Mucosa of stomach (tissue), 1 donor: ENCODE data around the gene RPL29.
"Not testable (repeated sequence)": the region's sequence is repeated elsewhere in the genome, so short reads cannot be mapped to it uniquely, and the experiment has no call there.

Experiments used
- H3K27me3 ChIP-seq: one replicate; pipeline ENCODE4 v1.7.0; 2013; ENCODE audit warnings: mild to moderate bottlenecking, low read length; ENCODE audit not compliant: control insufficient read depth, insufficient read depth
- H3K36me3 ChIP-seq: one replicate; pipeline ENCODE4 v1.7.0; 2013; ENCODE audit warnings: low read length; ENCODE audit not compliant: control insufficient read depth, insufficient read depth
- H3K4me1 ChIP-seq: one replicate; pipeline ENCODE4 v1.7.0; 2013; ENCODE audit warnings: mild to moderate bottlenecking, low read length; ENCODE audit not compliant: control insufficient read depth, insufficient read depth
- H3K4me3 ChIP-seq: one replicate; pipeline ENCODE4 v1.7.0; 2013; ENCODE audit warnings: low read length
- H3K9ac ChIP-seq: one replicate; pipeline ENCODE4 v1.7.0; 2013; ENCODE audit warnings: mild to moderate bottlenecking, low read length, moderate library complexity
- H3K9me3 ChIP-seq: one replicate; pipeline ENCODE4 v1.7.0; 2013; ENCODE audit warnings: mild to moderate bottlenecking, low read length, moderate library complexity; ENCODE audit not compliant: control insufficient read depth
- donor health status: Pancreatic carcinoma.

Gene RPL29

GRCh38 chr3:51995346-51996163 lies at the start of gene RPL29:
TSS of gene RPL29 (minus strand) at chr3:51995895. CDS start at chr3:51995461, 434 bp downstream.
- Histone ChIP-seq H3K27me3 (no peaks in the 10 kb centered on the region), H3K36me3 (peaks cover 4% of the 10 kb centered on the region), H3K9ac (peak within 1 kb of the TSS; percentile 99), H3K4me1 (peaks cover 16% of the 10 kb centered on the region), H3K4me3 (peak within 1 kb of the TSS; percentile 93), H3K9me3 (no peaks in the 10 kb centered on the region)

DNA sequence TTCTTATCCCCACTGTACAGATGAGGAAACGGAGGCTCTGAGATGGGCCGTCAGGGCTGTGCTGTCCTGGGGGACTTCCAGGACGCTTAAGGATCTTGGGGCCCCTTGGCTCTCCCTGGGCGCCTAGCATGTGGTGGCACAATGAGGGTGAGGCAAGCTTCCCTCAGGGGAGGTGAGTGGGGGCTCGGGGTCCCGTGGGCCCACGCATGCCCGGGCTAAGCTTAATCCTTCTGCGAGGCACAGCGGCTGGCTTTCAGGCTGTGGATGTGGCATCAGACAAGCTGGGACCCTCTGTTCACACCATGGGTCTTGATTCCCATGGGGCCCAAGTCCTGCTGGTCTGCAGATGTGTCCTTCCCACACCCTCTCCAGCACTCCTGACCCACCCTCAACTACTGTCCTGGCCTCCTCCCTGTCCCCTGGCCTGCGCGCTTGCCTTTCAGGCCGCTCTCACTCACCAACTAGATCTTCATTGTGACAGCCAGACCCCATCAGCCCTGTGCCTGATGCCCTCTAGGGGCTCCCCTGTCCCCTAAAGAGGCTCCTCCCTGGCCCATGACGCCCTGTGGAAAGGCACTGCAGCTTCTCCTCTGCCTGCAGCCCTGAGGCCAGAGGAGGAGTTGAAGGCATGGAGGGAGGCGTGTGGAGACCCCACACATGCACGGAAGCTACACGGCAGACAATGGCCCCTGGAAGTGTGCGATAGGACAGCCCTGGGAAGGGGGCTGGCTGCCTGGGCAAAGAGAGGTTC lies 49.3 kb upstream of the RPL29 start:
- H3K4me3 ChIP-seq = no peak overlapping the region
- no peaks in the 10 kb centered on the region for H3K9me3 ChIP-seq
- H3K4me1 ChIP-seq = peaks cover 38% of the 10 kb centered on the region
- peaks cover 6% of the 10 kb centered on the region for H3K27me3 ChIP-seq
- no peak overlapping the region for H3K9ac ChIP-seq
- H3K36me3 ChIP-seq = peaks cover 5% of the 10 kb centered on the region

DNA sequence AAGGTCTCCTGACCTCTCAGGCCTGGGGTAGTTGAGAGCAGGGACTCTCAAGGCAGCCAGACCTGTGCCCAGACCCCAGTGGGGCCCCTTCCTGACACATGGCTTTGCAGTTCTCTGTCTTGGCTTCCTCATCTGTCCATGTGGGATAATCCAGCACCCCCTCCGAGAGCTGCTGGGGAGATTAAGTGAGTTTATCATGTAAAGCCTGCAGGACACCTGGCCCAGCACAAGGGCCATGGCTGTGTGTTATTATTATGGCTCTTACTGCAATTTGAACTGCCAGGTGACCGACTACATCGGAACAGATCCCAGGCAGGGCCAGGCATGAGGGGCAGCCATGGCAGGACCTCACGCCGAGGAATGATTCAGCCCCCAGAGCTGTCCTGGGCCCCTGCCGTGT lies 48.1 kb upstream of the RPL29 start:
- Histone ChIP-seq H3K4me1 (peaks cover 45% of the 10 kb centered on the region), H3K27me3 (peaks cover 9% of the 10 kb centered on the region), H3K36me3 (no peaks in the 10 kb centered on the region), H3K4me3 (no peak overlapping the region), H3K9me3 (no peaks in the 10 kb centered on the region), H3K9ac (no peak overlapping the region)

DNA sequence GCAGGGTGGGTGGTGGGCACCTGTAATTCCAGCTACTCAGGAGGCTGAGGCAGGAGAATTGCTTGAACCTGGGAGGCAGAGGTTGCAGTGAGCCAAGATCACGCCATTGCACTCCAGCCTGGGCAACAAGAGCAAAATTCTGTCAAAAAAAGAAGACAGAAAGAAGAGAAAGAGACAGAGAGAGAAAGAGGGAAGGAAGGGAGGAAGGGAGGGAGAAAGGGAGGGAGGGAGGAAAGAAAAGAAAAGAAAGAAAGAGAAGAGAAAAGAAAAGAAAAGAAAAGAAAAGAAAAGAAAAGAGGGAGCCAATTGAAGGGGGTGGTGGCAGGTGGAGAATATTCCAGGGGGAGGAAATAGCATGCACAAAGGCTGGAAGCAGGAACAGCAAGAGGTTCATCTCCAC lies 47.3 kb upstream of the RPL29 start:
- not testable (repeated sequence) for H3K36me3 ChIP-seq, H3K9me3 ChIP-seq, H3K4me3 ChIP-seq, H3K27me3 ChIP-seq, H3K9ac ChIP-seq
- H3K4me1 ChIP-seq = peaks cover 41% of the 10 kb centered on the region

GRCh38 chr3:52041118-52041731 lies 45.5 kb upstream of the RPL29 start:
- H3K9me3 ChIP-seq = no peaks in the 10 kb centered on the region
- no peaks in the 10 kb centered on the region for H3K36me3 ChIP-seq
- H3K4me3 ChIP-seq = no peak overlapping the region
- H3K27me3 ChIP-seq = peaks cover 9% of the 10 kb centered on the region
- no peak overlapping the region for H3K9ac ChIP-seq
- peaks cover 23% of the 10 kb centered on the region for H3K4me1 ChIP-seq

DNA sequence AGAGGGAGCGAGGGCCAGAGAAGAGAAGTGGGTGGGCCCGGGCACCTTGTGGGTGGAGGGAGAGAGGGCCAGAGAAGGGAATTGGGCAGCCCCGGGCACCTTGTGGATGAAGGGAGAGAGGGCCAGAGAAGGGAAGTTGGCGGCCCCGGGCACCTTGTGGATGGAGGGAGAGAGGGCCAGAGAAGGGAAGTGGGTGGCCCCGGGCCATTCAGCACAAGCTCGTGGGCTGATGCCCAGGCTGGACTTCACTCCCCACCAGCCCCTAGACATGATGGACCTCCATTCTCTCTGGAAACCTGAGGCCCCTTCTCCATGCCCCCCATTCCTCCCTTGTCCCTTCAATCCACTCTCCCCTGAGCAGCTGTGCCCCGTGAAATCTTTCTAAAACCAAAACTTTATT lies 44.9 kb upstream of the RPL29 start:
- Histone ChIP-seq H3K9ac (peak overlapping the region; percentile 15), H3K27me3 (peaks cover 9% of the 10 kb centered on the region), H3K4me3 (no peak overlapping the region), H3K4me1 (peaks cover 19% of the 10 kb centered on the region), H3K36me3 (no peaks in the 10 kb centered on the region), H3K9me3 (no peaks in the 10 kb centered on the region)

GRCh38 chr3:52039846-52040245 lies 44.2 kb upstream of the RPL29 start:
- Histone ChIP-seq H3K36me3 (no peaks in the 10 kb centered on the region), H3K9me3 (no peaks in the 10 kb centered on the region), H3K4me3 (no peak overlapping the region), H3K27me3 (peaks cover 9% of the 10 kb centered on the region), H3K4me1 (peaks cover 19% of the 10 kb centered on the region), H3K9ac (peak overlapping the region; percentile 15)

DNA sequence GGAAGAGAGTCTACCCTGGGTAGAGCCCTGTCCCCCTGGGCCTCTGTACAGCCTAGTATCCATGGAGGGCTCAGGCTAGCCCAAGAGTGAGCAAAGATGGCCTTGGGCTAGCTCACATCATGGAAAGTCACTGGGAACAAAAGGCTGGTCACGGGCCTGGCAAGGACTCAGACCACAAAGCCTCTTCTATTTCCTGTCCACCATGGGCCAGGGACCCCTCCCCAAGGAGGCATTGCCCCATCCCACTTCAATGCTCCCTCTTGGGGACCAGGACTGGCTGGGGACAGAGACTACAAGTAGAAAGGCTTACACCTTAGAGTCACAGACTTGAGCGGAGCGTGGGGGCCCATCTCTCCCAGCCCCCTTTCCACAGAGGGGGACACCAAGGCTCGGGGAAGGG lies 43.7 kb upstream of the RPL29 start:
- H3K4me1 ChIP-seq = peaks cover 19% of the 10 kb centered on the region
- no peaks in the 10 kb centered on the region for H3K36me3 ChIP-seq
- no peak overlapping the region for H3K9ac ChIP-seq
- no peaks in the 10 kb centered on the region for H3K9me3 ChIP-seq
- peaks cover 9% of the 10 kb centered on the region for H3K27me3 ChIP-seq
- no peak overlapping the region for H3K4me3 ChIP-seq

- no peaks in the 10 kb centered on the region for H3K36me3 ChIP-seq
- H3K9ac ChIP-seq = no peak overlapping the region
- peaks cover 9% of the 10 kb centered on the region for H3K27me3 ChIP-seq
- H3K4me1 ChIP-seq = peaks cover 19% of the 10 kb centered on the region
- no peak overlapping the region for H3K4me3 ChIP-seq
- H3K9me3 ChIP-seq = no peaks in the 10 kb centered on the region
Observed at GRCh38 chr3:52038227-52038626, 42.5 kb upstream of the RPL29 start.

- Histone ChIP-seq H3K9ac (no peak overlapping the region), H3K36me3 (no peaks in the 10 kb centered on the region), H3K9me3 (no peaks in the 10 kb centered on the region), H3K4me1 (peaks cover 19% of the 10 kb centered on the region), H3K4me3 (no peak overlapping the region), H3K27me3 (peaks cover 9% of the 10 kb centered on the region)
Observed at GRCh38 chr3:52037291-52037690, 41.6 kb upstream of the RPL29 start.

GRCh38 chr3:52036829-52037228 lies 41.1 kb upstream of the RPL29 start:
- H3K9ac ChIP-seq = no peak overlapping the region
- H3K4me3 ChIP-seq = no peak overlapping the region
- H3K4me1 ChIP-seq = peaks cover 19% of the 10 kb centered on the region
- no peaks in the 10 kb centered on the region for H3K36me3 ChIP-seq
- H3K27me3 ChIP-seq = peaks cover 9% of the 10 kb centered on the region
- no peaks in the 10 kb centered on the region for H3K9me3 ChIP-seq

DNA sequence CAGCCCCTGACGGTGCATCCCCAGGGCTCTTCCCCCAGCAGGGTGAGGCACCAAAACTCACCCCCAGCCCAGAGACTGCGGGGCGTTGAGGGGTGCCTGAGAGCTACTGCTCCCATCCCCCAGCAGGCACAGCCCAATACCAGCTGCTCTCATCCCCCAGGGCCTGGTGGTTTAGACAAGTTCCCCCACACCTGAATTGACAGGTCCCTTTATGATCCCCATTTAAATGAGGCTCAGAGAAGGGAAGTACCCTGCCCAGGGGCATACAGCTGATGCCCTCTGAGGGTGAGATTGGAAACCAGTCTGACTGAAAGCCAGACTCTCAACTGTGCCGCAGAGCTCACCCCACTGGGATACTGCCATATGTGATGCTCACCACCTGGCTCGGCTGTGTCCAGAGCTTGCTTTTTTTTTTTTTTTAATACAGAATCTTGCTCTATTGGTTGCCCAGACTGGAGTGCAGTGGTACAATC lies 40.6 kb upstream of the RPL29 start:
- no peak overlapping the region for H3K9ac ChIP-seq
- peaks cover 19% of the 10 kb centered on the region for H3K4me1 ChIP-seq
- peaks cover 9% of the 10 kb centered on the region for H3K27me3 ChIP-seq

More for the DNA sequence above, 40.6 kb upstream of the RPL29 start:
- no peak overlapping the region for H3K4me3 ChIP-seq
- H3K36me3 ChIP-seq = no peaks in the 10 kb centered on the region
- no peaks in the 10 kb centered on the region for H3K9me3 ChIP-seq
